Islet of Langerhans (tissue), 1 donor: ENCODE measurements around the gene SAE1.

Experiments used
- FAIRE-seq: peaks from one replicate; lab custom pipeline; 2011; peaks lifted over from hg19 to GRCh38; lab: Jason Lieb, UNC

SAE1 gene

DNA sequence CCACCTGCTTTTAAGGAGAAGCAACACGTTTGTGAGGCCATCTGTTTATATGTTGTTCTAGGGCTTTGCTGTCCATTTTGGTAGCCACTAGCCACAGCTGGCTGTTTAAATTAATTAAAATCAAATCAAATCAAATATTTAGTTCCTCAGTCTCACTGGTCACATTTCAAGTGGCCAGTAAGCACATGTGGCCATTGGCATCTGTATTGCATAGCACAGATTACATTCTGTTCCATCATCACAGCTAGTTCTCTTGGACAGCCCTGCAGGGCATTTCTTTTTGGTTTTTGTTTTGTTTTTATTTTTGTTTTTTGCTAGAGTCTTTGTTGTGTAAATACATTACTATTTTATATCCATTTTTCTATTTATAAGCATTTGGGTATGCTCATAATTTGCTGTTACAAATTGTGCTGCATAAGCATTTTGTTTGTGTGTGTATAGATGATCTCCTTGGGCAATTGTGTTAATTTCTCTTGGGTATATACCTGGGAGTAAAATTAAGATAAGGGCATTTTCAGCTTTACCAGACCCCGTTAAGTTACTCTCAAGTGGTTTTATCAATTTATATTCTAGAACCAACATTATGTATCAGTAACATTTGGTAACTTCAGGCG lies 31.3 kb downstream of the SAE1 start:
- no peak for FAIRE-seq

DNA sequence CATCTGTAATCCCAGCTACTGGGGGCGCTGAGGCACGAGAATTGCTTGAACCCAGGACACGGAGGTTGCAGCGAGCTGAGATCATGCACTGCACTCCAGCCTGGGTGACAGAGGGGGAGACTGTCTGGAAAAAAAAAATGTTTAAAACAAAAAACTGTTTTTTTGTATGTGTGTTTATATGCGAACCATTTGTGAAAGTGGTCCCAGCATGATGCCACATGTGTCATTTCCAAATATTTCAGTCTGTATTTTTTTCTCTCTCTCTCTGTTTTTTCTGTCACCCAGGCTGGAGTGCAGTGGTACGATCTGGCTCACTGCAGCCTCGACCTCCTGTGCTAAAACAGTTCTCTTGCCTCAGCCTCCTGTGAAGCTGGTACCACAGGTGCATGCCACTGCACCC lies 37.4 kb downstream of the SAE1 start:
- FAIRE-seq: no peak

DNA sequence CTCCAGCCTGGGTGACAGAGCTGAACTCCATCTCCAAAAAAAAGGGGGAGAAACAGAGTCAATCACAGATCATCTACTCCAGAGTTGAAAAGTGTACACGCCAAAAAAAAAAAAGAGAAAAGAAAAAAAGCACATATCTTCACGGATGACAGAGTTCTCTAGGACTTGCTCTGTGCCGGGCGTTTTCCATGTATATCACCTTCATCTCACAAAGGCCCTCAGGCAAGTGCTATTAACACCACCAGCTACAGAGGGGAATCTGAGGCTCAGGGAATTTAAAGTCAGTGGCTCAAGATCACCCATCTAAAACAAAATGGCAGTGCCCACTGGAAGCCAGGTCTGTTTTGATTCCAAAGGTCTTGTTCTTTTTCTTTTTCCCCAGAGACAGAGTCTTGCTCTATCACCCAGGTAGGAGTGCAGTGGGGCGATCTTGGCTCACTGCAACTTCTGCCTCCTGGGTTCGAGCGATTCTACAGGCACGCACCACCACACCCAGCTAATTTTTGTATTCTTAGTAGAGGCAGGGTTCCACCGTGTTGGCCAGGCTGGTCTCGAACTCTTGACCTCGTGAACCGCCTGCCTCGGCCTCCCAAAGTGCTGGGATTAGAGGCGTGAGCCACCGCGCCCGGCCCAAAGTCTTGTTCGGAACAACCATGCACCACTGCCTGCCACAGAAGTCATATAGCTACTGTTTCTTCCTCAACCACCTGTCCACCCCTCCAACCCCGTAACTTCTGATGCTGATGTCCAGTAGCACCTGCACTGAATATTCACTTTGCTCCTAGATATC lies 42.2 kb downstream of the SAE1 start:
- no peak for FAIRE-seq

DNA sequence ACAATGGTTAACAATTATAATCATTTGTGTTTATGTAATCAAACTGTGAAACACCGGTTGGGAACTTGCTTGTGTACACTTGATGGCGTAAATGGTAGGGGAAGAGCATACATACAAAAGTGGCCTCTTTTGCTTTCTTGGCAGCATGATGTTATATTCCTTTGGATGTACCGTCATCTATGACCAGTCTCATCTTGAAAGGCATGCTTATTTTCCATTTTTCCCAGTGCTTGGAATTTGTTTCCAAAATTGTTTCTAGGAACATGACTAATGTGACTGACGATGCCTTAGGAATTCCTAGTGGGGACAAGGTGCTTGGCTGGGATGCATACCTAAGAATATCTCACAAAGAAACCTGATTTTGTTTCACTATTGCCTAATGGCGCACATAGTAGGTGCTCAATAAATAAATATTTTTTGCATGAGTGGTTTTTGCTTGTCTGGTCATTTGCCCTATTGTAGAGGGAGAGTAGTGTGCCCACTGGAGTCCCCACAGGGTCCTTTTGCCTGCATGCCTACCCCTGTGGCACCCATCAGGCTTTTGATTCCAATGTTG lies 45.5 kb downstream of the SAE1 start:
- FAIRE-seq: no peak

DNA sequence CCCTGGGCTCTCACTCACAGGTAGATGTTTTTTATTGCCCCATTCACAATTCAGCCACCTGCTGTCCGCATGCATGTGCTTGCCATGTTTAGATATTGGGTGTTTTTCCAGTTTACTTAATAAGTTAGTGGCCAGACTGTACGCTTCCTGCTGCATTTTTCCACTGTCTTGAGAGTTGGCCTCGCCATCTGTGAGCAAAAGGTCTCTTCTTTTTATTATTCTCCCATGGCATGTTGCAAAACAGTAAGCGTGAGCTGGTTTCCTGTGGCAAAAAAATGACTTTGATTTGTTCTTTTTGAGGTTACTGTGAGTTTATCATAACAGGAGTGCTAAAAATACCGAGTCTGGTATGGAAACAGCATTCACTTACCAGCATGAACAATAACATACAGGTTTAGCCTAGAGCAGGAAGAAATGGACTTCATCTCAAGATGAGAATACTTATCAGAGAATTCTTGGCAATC lies 46.0 kb downstream of the SAE1 start:
- FAIRE-seq: no peak

DNA sequence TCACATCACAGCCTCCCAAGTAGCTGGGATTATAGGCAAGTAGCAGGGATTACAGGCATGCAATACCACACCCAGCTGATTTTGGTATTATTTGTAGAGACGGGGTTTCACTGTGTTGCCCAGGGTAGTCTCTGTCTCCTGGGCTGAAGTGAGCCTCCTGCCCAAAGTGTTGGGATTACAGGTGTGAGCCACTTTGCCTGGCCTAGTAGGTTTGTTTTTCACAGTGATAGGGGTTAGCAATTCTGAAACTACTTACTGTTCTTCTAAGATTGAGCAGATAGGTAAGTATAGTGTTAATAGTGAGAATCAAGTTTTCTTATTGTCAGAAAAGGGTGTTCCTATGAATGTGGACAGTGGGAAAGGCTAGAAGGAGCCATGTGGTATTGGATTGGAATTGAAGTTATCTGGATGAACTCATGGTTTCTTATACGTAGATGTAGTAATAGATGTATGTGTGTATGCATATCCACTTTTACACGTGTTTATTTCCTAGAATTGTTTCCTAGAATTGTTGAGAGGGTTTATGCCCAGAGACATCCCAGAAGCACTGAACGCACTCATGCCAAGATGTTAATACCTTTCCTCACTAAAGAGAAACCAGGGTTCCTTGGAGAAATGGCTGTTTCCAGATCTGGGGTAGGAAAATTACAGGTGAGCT lies 49.1 kb downstream of the SAE1 start:
- FAIRE-seq: no peak

DNA sequence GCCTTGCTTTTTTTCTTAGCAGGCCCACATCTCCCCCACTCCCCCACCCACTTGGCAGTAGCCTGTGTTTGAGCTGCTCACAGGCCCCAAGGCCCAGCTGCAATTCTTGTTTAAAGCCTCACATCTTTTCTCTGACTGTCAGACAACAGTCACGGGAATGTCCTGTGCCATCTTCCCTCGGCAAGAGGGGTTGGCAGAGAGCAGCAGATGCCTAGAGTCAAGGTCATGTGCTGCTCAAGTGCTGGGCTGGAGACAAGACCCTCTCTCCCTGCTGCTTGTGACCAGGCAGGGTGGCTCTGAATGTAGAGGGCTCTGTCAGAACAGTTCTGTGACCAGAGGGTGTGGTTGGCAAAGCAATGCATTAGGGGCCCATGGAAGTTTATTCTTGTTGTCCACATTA lies 53.0 kb downstream of the SAE1 start:
- FAIRE-seq: no peak

DNA sequence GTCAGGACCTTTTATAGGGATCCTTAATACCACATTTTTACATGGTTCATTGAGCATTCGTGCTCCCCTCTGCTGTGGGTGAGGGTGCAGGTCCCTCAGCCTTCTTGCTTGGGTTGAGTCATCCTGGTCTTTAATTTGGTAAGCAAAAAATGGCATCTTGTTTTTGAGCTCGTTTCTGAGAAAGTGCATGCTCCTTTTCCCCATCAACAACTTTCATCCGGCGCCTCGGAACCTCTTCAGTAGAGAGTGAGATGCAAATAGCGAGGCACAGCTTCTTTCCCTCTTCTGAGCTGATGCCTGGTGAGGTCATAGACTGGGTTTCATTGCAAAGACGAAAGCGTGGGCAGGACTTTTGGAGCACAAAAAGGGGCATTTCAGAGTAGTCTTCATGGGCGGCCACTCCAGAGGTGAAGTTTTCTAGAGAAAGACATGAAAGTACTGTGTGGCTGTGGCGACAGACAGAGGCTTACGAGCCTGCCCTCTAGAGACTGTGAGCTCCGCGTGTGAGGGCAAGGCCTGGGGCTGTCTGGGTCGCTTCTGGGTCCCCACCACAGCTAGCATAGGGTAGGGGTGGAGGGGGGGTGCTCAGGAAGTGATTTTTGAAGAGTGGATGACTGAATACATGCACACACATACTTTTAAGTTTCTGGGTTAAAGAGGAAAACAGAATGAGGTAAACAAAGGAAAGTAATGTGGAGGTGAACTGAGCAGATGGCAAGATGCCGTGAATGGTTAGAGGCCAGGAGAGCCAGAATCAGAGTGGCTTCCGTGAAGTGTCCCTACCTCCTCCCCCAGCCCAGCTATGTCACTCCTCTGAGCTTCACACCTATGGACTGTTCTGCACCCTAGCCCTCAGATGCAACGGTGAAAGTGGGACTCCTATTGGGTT lies 56.1 kb downstream of the SAE1 start:
- FAIRE-seq: no peak

DNA sequence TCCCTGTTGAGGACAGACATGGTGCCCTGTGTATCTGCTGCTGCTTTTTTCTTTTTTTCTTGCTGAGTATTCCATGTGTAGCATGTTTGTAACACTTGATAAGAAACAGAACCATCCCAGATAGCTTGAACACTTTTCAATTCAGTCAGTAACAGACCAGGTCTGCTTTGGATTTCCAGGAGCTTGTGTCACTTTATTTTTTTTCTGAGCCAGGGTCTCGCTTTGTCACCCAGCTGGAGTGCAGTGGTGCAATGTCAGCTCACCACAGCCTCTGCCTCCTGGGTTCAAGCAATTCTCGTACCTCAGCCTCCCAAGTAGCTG lies 56.7 kb downstream of the SAE1 start:
- no peak for FAIRE-seq

DNA sequence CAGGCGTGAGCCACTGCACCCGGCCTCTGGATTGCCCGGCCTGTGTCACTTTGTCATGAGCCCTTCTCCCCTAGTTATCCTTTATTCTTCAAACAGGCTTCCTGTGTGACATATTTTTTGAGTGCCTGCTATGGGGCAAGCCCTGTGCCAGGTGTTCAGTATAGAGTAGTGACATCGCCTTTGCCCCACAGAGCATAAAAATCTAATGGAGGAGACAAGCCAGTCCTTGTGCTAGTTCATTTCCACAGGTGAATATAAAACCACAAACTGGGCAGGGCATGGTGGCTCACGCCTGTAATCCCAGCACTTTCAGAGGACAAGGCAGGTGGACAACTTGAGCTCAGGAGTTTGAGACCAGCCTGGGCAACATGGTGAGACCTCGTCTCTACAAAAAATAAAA lies 57.2 kb downstream of the SAE1 start:
- no peak for FAIRE-seq

DNA sequence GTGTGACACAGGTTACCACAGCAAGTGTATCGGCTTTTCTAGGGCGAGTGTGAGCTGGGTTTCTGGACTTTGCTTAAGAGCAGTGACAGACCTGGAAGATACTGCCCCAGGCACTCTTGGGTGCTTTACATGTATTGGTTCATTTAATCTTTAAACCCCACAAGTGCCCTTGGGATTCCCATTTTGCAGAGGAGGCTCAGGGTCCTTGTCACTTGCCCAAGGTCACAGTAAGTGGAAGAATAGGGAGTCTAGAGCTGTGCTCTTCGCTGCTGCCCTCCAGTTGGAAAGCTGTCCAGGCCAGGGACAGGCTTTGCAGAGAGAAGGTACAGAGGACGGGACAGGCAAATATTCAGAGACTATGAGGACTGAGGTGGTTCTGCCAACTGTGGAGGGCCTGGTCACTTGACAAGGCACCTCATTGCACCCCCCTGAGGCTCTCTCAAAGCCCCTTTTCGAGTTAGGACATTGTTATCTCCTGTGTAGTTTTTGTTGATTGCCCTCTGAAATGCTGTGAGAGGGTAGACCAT lies 57.9 kb downstream of the SAE1 start:
- FAIRE-seq: no peak

DNA sequence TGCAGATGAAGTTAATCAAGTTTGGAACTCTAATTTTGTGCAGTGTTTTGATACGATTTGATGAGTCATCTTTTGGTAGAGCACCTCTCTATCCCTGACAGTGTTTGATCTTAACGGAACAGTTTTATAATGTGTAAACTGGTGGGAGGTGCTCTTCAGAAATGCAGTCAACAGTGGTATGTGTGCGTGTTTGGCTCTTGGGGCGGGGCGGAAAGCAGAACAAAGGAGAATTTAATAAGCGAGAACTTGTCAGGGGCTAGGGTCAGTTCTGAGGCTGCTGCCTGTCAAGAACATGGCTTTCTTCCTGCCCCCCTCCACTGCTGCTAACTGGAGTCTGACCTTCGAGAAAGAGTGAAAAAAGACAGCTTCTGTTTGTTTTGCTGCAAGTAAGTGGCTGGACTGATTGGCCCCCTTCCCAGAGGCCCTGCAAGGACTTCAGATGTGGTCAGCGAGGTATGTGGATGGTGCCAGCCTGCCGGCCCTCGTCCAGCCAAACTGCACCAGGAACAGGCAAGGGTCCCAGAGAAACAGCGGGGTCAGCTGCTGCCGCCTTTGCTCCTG lies 59.6 kb downstream of the SAE1 start:
- no peak for FAIRE-seq

DNA sequence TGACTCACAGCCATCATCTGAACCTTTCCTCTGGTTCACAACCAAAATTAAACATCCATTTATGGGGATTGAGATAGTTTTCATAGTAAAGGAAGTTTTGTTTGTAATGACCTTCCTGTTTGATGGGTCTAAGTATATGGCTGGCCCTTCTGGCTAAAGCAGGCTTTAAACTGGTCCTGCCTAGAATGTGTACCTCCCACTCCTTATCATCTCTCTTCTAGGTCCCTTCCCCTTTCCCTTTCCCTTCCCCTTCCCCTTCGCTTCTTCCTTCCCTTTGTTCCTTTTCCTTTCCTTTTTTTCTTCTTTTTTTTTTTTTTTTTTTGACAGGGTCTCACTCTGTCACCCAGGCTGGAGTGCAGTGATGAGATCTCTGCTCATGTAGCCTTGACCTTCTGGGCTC lies 64.8 kb downstream of the SAE1 start:
- FAIRE-seq: no peak

DNA sequence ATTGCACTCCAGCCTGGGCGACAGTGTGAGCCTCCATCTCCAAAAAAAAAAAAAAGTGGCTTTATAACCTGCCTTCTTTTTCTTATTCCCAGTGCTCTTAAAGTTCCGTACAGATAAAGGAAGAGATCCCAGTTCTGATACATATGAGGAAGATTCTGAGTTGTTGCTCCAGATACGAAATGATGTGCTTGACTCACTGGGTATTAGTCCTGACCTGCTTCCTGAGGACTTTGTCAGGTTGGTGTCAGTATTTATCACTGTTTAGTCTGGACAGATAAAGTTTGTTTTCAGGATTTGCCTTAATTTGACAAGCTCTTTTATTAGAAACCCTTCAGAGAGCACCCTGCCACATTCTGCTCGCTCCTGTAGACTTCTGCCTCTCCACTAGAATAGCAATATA lies 66.5 kb downstream of the SAE1 start:
- no peak for FAIRE-seq

DNA sequence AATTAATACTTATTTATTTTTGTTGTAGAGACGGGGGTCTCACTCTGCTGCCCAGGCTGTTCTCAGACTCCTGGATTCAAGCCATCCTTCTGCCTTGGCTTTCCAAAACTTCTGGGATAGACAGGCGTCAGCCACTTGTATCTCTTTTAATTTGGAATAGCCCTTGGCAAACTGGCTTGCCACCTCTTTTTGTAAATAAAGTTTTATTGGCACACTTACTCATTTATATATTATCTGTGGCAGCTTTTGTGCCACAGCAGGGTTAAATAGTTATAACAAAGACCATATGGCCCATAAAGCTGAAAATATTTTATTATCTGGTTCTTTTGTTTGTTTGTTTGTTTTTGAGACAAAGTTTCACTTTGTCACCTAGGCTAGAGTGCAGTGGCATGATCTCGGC lies 69.9 kb downstream of the SAE1 start:
- no peak for FAIRE-seq

DNA sequence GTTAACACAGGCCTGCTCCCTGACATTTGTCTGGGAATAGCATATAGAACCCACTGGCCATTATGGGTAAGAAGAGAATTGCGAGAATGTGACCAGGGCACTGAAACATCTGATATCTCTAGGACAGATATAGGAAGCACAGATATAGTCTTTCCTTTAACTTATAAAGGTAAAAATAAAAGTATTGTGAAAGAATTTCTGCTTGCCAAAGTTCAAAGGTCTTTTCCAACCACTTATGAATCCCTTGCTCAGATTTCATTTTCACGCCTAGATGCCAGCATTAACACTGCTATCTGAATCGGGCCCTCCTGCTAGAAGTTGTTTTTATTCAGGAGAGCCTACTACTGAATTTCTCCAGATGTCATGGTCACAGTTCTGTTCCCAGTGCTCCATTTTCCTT lies 72.6 kb downstream of the SAE1 start:
- FAIRE-seq: no peak

DNA sequence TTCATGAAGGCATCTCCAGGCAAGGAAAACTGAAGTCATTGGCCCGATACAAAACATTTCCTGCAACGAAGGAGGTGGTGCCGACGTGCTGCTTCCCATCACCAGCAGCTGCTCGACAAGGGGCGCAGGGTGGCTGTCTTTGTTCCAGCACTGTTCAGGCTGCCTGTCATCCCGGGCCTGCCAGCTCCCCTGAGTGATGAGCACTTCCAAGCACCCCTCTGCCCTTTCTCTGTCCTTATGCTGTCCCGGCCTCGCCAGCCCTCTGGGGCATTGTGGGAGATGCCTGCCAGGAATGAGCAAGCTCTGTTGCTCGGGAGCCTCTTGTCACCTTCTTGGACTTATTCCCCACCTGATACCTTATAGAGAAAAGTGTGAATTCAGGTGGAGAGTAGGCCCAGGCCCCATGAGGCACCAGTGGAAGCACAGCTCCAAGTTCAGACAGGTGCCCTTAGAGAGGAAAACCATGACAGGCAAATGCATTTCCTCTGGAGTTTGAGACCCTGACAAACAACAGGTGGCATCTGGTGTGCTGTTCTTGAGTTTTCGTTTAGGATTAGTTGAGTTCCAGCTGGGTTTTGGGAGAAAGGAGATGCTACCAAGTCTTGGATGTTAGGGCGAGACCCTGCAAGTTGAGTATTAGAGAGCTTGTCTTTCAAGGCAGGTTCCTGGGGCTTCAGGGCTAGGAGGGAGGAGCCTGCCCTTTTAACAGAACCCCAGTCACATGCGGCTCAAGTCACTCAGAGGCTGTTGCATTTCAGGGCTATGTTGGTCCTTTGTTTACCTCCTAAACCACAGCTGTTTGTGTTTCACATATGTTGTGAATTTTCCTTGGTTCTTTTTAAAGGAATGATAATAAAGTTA lies 78.9 kb downstream of the SAE1 start:
- FAIRE-seq: no peak

DNA sequence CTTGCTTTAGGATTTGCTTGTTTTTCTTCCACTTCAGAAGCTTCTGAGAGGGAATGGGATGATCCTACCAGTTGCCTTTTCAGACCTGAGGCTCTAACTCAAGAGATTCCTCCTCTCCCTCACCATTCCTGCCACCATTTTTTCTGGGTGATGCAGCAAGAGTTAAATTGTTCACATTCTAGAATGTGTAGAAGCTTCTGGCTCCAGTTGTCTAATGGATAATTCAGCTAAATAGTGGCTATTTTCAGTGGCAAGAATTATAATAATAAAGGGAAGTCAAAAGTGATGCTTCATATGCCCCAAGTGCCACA lies 79.5 kb downstream of the SAE1 start:
- no peak for FAIRE-seq

DNA sequence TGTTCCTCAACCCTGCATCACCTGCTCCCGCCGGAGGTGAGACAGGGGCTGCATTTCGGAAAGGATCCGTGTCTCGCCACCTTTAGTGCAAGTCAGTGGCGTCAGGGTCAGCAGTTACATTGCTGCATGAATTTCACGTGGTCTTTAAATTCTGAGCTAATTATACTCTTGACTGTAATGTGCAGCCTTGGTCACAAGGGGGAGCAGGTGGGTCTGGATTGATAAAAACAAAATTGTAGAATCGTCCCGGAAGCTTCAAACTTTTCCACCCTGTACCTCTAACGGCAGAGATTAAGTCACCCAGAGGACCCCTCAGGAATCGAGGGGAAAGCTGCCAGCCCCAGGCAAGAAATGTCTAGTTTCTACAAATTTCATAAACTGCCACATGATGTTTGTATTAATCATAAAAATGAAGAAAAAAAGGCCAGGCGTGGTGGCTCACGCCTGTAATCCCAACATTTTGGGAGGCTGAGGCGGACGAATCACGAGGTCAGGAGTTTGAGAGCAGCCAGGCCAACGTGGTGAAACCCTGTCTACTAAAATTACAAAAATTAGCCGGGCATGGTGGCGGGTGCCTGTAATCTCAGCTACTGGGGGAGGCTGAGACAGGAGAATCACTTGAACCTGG lies 80.2 kb downstream of the SAE1 start:
- FAIRE-seq: peak; percentile 93

DNA sequence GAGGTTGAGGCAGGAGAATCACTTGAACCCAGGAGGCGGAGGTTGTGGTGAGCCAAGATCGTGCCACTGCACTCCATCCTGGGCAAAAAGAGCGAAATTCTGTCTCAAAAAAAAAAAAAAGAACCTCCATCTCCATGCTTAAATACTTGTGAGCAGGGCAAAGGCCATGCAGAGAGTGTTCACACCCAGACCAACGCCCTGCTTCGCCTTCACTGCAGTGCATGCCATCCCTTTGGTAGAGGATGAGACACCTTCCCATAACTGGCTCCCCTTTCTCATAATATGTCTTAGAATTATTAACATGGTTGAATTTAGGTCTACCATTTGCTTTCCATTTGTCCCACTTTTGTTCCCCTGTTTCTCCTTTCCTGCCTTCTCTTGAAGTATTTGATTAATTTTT lies 84.9 kb downstream of the SAE1 start:
- FAIRE-seq: no peak
